Endodermal cell (in vitro differentiated cells): ENCODE results near the gene RNU6-9. TPM values are rescaled to one million over a fixed set of nuclear protein-coding genes. Genes with fewer than 3 reads are reported as not detected.

Experiments
- DNase-seq: peaks from one replicate; pipeline ENCODE4 v3.0.0-alpha.2; 2017
- H3K27ac ChIP-seq: 2 replicates; pipeline ENCODE4 v1.5.1; 2013; ENCODE audit warnings: mild to moderate bottlenecking, low read depth, low read length, moderate library complexity
- H3K27me3 ChIP-seq: 2 replicates; pipeline ENCODE4 v1.6.1; 2013; ENCODE audit warnings: mild to moderate bottlenecking, low read length, moderate library complexity; ENCODE audit not compliant: insufficient read depth, control insufficient read depth, poor library complexity, severe bottlenecking
- H3K36me3 ChIP-seq: 2 replicates; pipeline ENCODE4 v1.7.0; 2013; ENCODE audit warnings: mild to moderate bottlenecking, low read length, moderate library complexity; ENCODE audit not compliant: control insufficient read depth, insufficient read depth
- H3K4me1 ChIP-seq: one replicate; pipeline ENCODE4 v1.7.0; 2013; ENCODE audit warnings: low read length; ENCODE audit not compliant: control insufficient read depth, insufficient read depth
- H3K4me3 ChIP-seq: 2 replicates; pipeline ENCODE4 v1.5.1; 2013; ENCODE audit warnings: mild to moderate bottlenecking, low read length, moderate library complexity
- H3K9ac ChIP-seq: 2 replicates; pipeline ENCODE4 v1.6.1; 2013; ENCODE audit warnings: mild to moderate bottlenecking, low read length, moderate library complexity; ENCODE audit not compliant: poor library complexity, severe bottlenecking; ENCODE audit errors: extremely low read depth
- H3K9me3 ChIP-seq: 2 replicates; pipeline ENCODE4 v1.6.1; 2013; ENCODE audit warnings: mild to moderate bottlenecking, low read length, moderate library complexity; ENCODE audit not compliant: control insufficient read depth
- H3K27ac Mint-ChIP-seq: 2 replicates; pipeline ENCODE4 v1.8.0; 2020; ENCODE audit warnings: mixed read lengths
- H3K27me3 Mint-ChIP-seq: 2 replicates; pipeline ENCODE4 v1.8.0; 2021; ENCODE audit warnings: mild to moderate bottlenecking, mixed read lengths; ENCODE audit not compliant: insufficient read depth
- H3K36me3 Mint-ChIP-seq: 2 replicates; pipeline ENCODE4 v1.8.0; 2020; ENCODE audit warnings: low read depth, mixed read lengths
- H3K4me1 Mint-ChIP-seq: 2 replicates; pipeline ENCODE4 v1.8.0; 2020; ENCODE audit warnings: mixed read lengths
- H3K4me3 Mint-ChIP-seq: 2 replicates; pipeline ENCODE4 v1.8.0; 2020; ENCODE audit warnings: mild to moderate bottlenecking, moderate library complexity, mixed read lengths
- H3K9me3 Mint-ChIP-seq: 2 replicates; pipeline ENCODE4 v1.8.0; 2020; ENCODE audit warnings: mild to moderate bottlenecking, mixed read lengths
- WGBS, 2 experiments: methylation state at CpG; one replicate each; pipeline versions ENCODE4 v1.1.5 to v1.1.7; 2013; ENCODE audit warnings: missing lambda C conversion rate in 2 of 2, mixed read lengths in 1 of 2; ENCODE audit not compliant: insufficient coverage in 1 of 2, insufficient read length in 1 of 2; 5-methylcytosine and 5-hydroxymethylcytosine counted together
- total RNA-seq, 2 donors: library from RNA; stranded (reverse); fragmentation: NEBNext Ultra II Directional in 1 of 2; extraction: Animal tissue kit (Norgen Biotek cat#: 25700) in 1 of 2; gene quantifications; 2 replicates in 1 of 2; 3 replicates in 1 of 2; pipeline ENCODE4 v1.2.1, GENCODE V29; 2021
- TF ChIP-seq, protein P1 (sequence below): fragments of 200-600 bp; sonication (generic); conservative IDR thresholded peaks from 2 replicates; pipeline ENCODE4 v1.5.0; 2021; ENCODE audit warnings: antibody characterized with exemption, mild to moderate bottlenecking

RNU6-9 gene
- total RNA-seq, 2 donors from 2014 or later = not detected

DNA sequence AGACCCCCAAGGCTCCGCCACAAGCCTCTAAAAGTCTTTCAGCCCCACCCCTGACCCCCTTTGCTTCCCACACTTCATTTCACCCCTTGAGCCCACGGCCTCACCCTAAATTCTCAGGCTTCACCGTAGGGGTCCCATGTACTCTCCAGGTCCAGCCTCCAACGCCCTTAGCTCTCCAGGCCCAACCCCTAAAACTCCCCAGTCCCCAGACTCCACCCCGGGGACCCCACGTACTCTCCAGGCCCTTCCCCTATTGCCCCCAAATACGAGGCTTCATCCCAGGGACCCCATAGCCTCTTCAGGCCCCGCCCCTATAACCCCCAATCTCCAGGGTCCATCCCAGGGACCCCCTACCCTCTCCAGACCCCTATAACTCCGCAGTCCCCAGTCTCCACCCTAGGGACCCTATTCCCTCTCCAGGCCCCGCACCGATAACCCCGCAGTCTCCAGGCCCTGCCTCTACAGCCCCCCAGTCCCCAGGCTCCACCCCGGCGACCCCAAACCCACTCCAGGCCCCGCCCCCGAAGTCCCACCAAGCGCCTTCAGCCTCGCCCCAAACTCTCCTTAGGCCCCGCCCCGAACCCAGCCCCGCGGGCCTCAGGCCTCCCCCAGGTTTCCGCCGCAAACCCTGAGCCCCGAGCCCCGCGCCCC is 916 bp upstream of the RNU6-9 start:
- H3K36me3 ChIP-seq = peaks cover 31% of the 10 kb centered on the region
- H3K4me3 Mint-ChIP-seq = peak overlapping the region; percentile 72
- H3K4me1 Mint-ChIP-seq = peaks cover 2% of the 10 kb centered on the region
- no peaks in the 10 kb centered on the region for H3K9me3 Mint-ChIP-seq
- peaks cover 20% of the 10 kb centered on the region for H3K36me3 Mint-ChIP-seq
- no peak overlapping the region for H3K27ac Mint-ChIP-seq
- peak overlapping the region; percentile 89 for H3K4me3 ChIP-seq
- TF ChIP-seq, protein P1, sequence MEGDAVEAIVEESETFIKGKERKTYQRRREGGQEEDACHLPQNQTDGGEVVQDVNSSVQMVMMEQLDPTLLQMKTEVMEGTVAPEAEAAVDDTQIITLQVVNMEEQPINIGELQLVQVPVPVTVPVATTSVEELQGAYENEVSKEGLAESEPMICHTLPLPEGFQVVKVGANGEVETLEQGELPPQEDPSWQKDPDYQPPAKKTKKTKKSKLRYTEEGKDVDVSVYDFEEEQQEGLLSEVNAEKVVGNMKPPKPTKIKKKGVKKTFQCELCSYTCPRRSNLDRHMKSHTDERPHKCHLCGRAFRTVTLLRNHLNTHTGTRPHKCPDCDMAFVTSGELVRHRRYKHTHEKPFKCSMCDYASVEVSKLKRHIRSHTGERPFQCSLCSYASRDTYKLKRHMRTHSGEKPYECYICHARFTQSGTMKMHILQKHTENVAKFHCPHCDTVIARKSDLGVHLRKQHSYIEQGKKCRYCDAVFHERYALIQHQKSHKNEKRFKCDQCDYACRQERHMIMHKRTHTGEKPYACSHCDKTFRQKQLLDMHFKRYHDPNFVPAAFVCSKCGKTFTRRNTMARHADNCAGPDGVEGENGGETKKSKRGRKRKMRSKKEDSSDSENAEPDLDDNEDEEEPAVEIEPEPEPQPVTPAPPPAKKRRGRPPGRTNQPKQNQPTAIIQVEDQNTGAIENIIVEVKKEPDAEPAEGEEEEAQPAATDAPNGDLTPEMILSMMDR = no peak
- WGBS, 2 experiments = 9% methylated on average over 21 of the region's 27 CpGs; no CpG with 5 or more reads in 1 of the 2 experiments
- no peak overlapping the region for H3K27ac ChIP-seq
- H3K9ac ChIP-seq = peak overlapping the region; percentile 62
- H3K9me3 ChIP-seq = no peaks in the 10 kb centered on the region
- DNase-seq = peak; percentile 39
- H3K27me3 ChIP-seq = no peaks in the 10 kb centered on the region
- no peaks in the 10 kb centered on the region for H3K4me1 ChIP-seq
- no peaks in the 10 kb centered on the region for H3K27me3 Mint-ChIP-seq

DNA sequence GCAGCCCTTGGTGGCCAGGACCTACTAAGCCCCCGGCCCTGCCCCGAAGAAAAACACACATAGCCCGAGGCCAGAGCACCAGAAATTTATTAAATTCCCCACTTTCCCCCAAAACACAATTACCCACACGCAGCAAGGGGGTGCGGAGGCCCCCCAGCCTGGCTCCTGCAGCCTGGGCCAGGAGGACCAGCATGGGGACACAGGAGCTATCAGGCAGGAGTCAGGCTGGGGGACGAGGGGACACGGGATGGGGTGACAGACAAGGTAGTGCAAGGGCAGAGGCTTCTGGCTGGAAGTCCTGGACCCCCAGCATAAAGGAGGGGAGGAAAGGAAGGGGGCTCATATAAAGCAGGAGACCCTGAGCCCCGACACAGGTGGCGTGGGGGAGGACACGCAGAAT is 3.1 kb downstream of the RNU6-9 start:
- no peak overlapping the region for H3K9ac ChIP-seq
- no peak for DNase-seq
- H3K27me3 ChIP-seq = no peaks in the 10 kb centered on the region
- no peak overlapping the region for H3K4me3 Mint-ChIP-seq
- H3K27me3 Mint-ChIP-seq = no peaks in the 10 kb centered on the region
- H3K36me3 ChIP-seq = peaks cover 8% of the 10 kb centered on the region
- TF ChIP-seq, protein P1 = no peak
- H3K9me3 Mint-ChIP-seq = no peaks in the 10 kb centered on the region
- no peak overlapping the region for H3K27ac ChIP-seq
- no peak overlapping the region for H3K27ac Mint-ChIP-seq
- H3K9me3 ChIP-seq = no peaks in the 10 kb centered on the region
- no peak overlapping the region for H3K4me3 ChIP-seq
- 93 to 100% methylated on average over 1 to 10 of the region's 10 CpGs for WGBS, 2 experiments
- H3K4me1 Mint-ChIP-seq = peaks cover 2% of the 10 kb centered on the region
- peaks cover 17% of the 10 kb centered on the region for H3K36me3 Mint-ChIP-seq
- no peaks in the 10 kb centered on the region for H3K4me1 ChIP-seq

DNA sequence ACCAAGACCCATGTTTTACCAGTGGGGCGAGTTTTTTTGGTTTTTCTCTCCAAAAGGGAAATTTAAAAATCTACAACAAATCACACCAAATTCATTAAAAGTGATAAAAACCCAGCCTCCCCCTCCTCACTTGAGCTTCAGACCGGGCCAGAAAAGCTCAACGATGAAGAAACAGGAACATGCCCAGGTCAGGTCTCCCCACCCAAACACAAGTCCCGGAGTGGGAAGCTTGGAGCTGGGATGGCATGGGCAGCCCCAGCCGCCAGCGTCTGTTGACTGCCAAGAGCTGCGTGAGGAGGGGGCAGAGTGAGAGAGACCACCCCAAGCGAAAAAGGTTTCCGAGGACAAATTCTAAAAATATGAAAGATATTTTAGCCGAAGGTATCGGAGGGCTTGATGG is 3.7 kb downstream of the RNU6-9 start:
- Histone ChIP-seq H3K9ac (no peak overlapping the region), H3K27ac (no peak overlapping the region), H3K4me3 (no peak overlapping the region), H3K36me3 (peaks cover 10% of the 10 kb centered on the region), H3K4me1 (no peaks in the 10 kb centered on the region), H3K27me3 (no peaks in the 10 kb centered on the region), H3K9me3 (no peaks in the 10 kb centered on the region)
- H3K4me1 Mint-ChIP-seq = peaks cover 2% of the 10 kb centered on the region
- WGBS, 2 experiments = 89 to 100% methylated on average over 3 to 11 of the region's 11 CpGs
- TF ChIP-seq, protein P1 = no peak
- no peak overlapping the region for H3K4me3 Mint-ChIP-seq
- no peaks in the 10 kb centered on the region for H3K9me3 Mint-ChIP-seq
- H3K27ac Mint-ChIP-seq = no peak overlapping the region
- no peaks in the 10 kb centered on the region for H3K27me3 Mint-ChIP-seq
- H3K36me3 Mint-ChIP-seq = peaks cover 19% of the 10 kb centered on the region
- DNase-seq = no peak
